Endothelial cell of umbilical vein (primary cell): ENCODE data around the gene SEMA3A. TPM values are rescaled to one million over a fixed set of nuclear protein-coding genes. Genes with fewer than 3 reads are reported as not detected.

Experiments used
- BruUV-seq: library from RNA; stranded (reverse); fragments of 400-500 nt; replicated peaks from 2 replicates; lab custom pipeline; 2021; lab: Mats Ljungman, UMichigan
- CTCF ChIA-PET: fragments of 300-600, 350-600 bp; sonication (Branson Sonifier 250); formaldehyde crosslinking; loops from one replicate; lab custom pipeline; 2021; ENCODE audit warnings: antibody characterized with exemption, inconsistent platforms; lab: Charles Lee
- POLR2A ChIA-PET: fragments of 300-600, 350-600 bp; sonication (Branson Sonifier 250); formaldehyde crosslinking; loops from one replicate; lab custom pipeline; 2021; ENCODE audit warnings: antibody characterized with exemption, inconsistent platforms; lab: Charles Lee
- DNase-seq: peaks from one replicate; pipeline ENCODE4 v3.0.0-alpha.2; 2011; ENCODE audit warnings: low read depth, low spot score
- FAIRE-seq: peaks from 2 replicates; lab custom pipeline; 2011; peaks lifted over from hg19 to GRCh38; lab: Jason Lieb, UNC
- H2AFZ ChIP-seq: 2 replicates; pipeline ENCODE4 v1.6.0; 2012; ENCODE audit warnings: low read depth, low read length, control low read depth, inconsistent platforms
- H3K27ac ChIP-seq: 2 replicates; pipeline ENCODE4 v1.5.1; 2011; ENCODE audit warnings: low read depth, mild to moderate bottlenecking, control low read depth, low read length, moderate library complexity; ENCODE audit not compliant: insufficient read depth
- H3K27me3 ChIP-seq, 2 experiments: 2 replicates each; pipeline versions ENCODE4 v1.6.0 to v1.6.1; 2011; ENCODE audit warnings: low read length in 2 of 2, mixed read lengths in 1 of 2; ENCODE audit not compliant: control insufficient read depth in 2 of 2, insufficient read depth in 2 of 2
- H3K36me3 ChIP-seq, 2 experiments: 2 replicates in 1 of 2; 3 replicates in 1 of 2; pipeline ENCODE4 v1.5.1; 2011; ENCODE audit warnings: low read length in 2 of 2, mild to moderate bottlenecking in 1 of 2, moderate library complexity in 1 of 2; ENCODE audit not compliant: control insufficient read depth in 2 of 2, insufficient read depth in 2 of 2; ENCODE audit errors: extremely low read depth in 1 of 2
- H3K4me1 ChIP-seq: 3 replicates; pipeline ENCODE4 v1.5.1; 2011; ENCODE audit warnings: mild to moderate bottlenecking, low read length; ENCODE audit not compliant: control insufficient read depth, insufficient read depth; ENCODE audit errors: extremely low read depth
- H3K4me2 ChIP-seq: 2 replicates; pipeline ENCODE4 v1.6.1; 2011; ENCODE audit warnings: low read length, control low read depth, mixed read lengths; ENCODE audit not compliant: insufficient read depth
- H3K4me3 ChIP-seq, 3 experiments: fragments of 200-600 bp in 1 of 3; sonication (generic), shearing (Covaris generic) in 1 of 3; replicated peaks in 1 of 3; 2 replicates each; pipeline ENCODE4 v1.5.1; 2011 to 2016; ENCODE audit warnings: control low read depth in 3 of 3, low read length in 3 of 3, mild to moderate bottlenecking in 2 of 3, inconsistent platforms in 1 of 3, low read depth in 1 of 3, moderate library complexity in 1 of 3; ENCODE audit not compliant: insufficient read depth in 1 of 3
- H3K79me2 ChIP-seq: 2 replicates; pipeline ENCODE4 v1.6.0; 2012; ENCODE audit warnings: low read length, inconsistent platforms; ENCODE audit not compliant: control insufficient read depth, insufficient read depth
- H3K9ac ChIP-seq: replicated peaks from 2 replicates; pipeline ENCODE3; 2011; ENCODE audit warnings: low read length, control low read depth; ENCODE audit not compliant: insufficient read depth; ENCODE audit errors: extremely low read depth
- H3K9me1 ChIP-seq: replicated peaks from 3 replicates; pipeline ENCODE4 v1.6.0; 2011; ENCODE audit warnings: mild to moderate bottlenecking, low read length; ENCODE audit not compliant: control insufficient read depth, insufficient read depth; ENCODE audit errors: extremely low read depth
- H3K9me3 ChIP-seq: replicated peaks from 2 replicates; pipeline ENCODE4 v1.5.1; 2012; ENCODE audit warnings: low read length, inconsistent platforms; ENCODE audit not compliant: control insufficient read depth, insufficient read depth
- H4K20me1 ChIP-seq: replicated peaks from 2 replicates; pipeline ENCODE3; 2011; ENCODE audit warnings: mild to moderate bottlenecking, low read length; ENCODE audit not compliant: control insufficient read depth, insufficient read depth; ENCODE audit errors: extremely low read depth
- CTCF ChIP-seq, 2 donors: IDR thresholded peaks; 1 replicate in 1 of 2; 2 replicates in 1 of 2; pipeline ENCODE4 v1.5.1; 2011; ENCODE audit warnings: low read length in 2 of 2, mild to moderate bottlenecking in 2 of 2, moderate library complexity in 2 of 2, control low read depth in 1 of 2, inconsistent platforms in 1 of 2, low read depth in 1 of 2; ENCODE audit not compliant: insufficient read depth in 1 of 2; ENCODE audit errors: extremely low read depth in 1 of 2
- EZH2 ChIP-seq: IDR thresholded peaks from 2 replicates; pipeline ENCODE4 v1.6.1; 2012; ENCODE audit warnings: borderline replicate concordance, low read depth, mild to moderate bottlenecking, moderate library complexity, low read length, inconsistent platforms; ENCODE audit not compliant: severe bottlenecking
- FOS ChIP-seq: IDR thresholded peaks from 2 replicates; pipeline ENCODE4 v1.6.1; 2011; ENCODE audit warnings: mild to moderate bottlenecking, low read length, moderate library complexity, borderline replicate concordance; ENCODE audit not compliant: insufficient read depth
- GATA2 ChIP-seq: IDR thresholded peaks from 2 replicates; pipeline ENCODE4 v1.7.0; 2011; ENCODE audit warnings: low read depth, mild to moderate bottlenecking, moderate library complexity, mixed read lengths, low read length; ENCODE audit not compliant: insufficient read length, insufficient read depth
- JUN ChIP-seq: IDR thresholded peaks from 2 replicates; pipeline ENCODE4 v1.6.1; 2011; ENCODE audit warnings: borderline replicate concordance, low read depth; ENCODE audit not compliant: insufficient read length, insufficient read depth
- MAX ChIP-seq: IDR thresholded peaks from 2 replicates; pipeline ENCODE4 v1.6.1; 2011; ENCODE audit not compliant: insufficient read depth, insufficient read length
- MYC ChIP-seq: IDR thresholded peaks from one replicate; pipeline ENCODE4 v1.6.1; 2011; ENCODE audit warnings: mild to moderate bottlenecking, low read depth, low read length
- POLR2A ChIP-seq: IDR thresholded peaks from 2 replicates; pipeline ENCODE4 v1.6.1; 2012; ENCODE audit warnings: low read depth, mild to moderate bottlenecking, control low read depth, low read length
- POLR2AphosphoS5 ChIP-seq: IDR thresholded peaks from 2 replicates; pipeline ENCODE4 v1.6.1; 2012; ENCODE audit warnings: low read depth, mild to moderate bottlenecking, control low read depth, low read length, moderate library complexity; ENCODE audit not compliant: insufficient read depth
- dilution Hi-C: fragments of 300-500 bp; cut with MboI; formaldehyde crosslinking; loops from one replicate; pipeline ENCODE4 v1.15.0; 2019; ENCODE audit warnings: low sequenced_read_pairs; ENCODE audit not compliant: extremely low pct_ligation_motif_present
- intact Hi-C: fragments of 100-400 bp; cut with micrococcal nuclease; formaldehyde crosslinking; loops from one replicate; pipeline ENCODE4 v1.10.0; 2022
- polyA plus RNA-seq, 4 experiments: library from polyadenylated mRNA; depleted of rRNA in 3 of 4; stranded (reverse) in 3 of 4; unstranded in 1 of 4; fragments of >200 nt; gene quantifications; 2 replicates each; pipeline versions ENCODE4 v1.2.1 to v1.2.3, GENCODE V29; 2011 to 2012; ENCODE audit warnings: missing spikeins in 1 of 4
- total RNA-seq: library from RNA; stranded (reverse); gene quantifications from 2 replicates; pipeline ENCODE4 v1.2.3, GENCODE V29; 2021

The SEMA3A gene
- total and polyA plus RNA-seq, 2 donors (not counting 3 experiments of a cell fraction or from before 2014, with no cell fraction given), result 0.68 to 1.2 TPM

- Histone ChIP-seq H3K9me3 (no peaks in the 10 kb centered on the region), H3K4me3 (no peak overlapping the region), H3K27ac (no peak overlapping the region), H3K27me3 (no peaks in the 10 kb centered on the region), H3K9me1 (no peaks in the 10 kb centered on the region), H2AFZ (no peak overlapping the region), H3K4me2 (no peak overlapping the region), H3K79me2 (no peaks in the 10 kb centered on the region), H4K20me1 (no peaks in the 10 kb centered on the region), H3K4me1 (peaks cover 7% of the 10 kb centered on the region), H3K36me3 (no peaks in the 10 kb centered on the region), H3K9ac (no peak overlapping the region)
- intact Hi-C loops (loop anchor here (10.0 kb wide), 1 partner anchor 444 kb away; no protein-coding TSS in a partner anchor), dilution Hi-C loops (no loop called here)
- DNase-seq, result no peak
- ChIA-PET POLR2A (no interaction called here), CTCF (no interaction called here)
- TF ChIP-seq JUN, result no peak
- no peak for TF ChIP-seq POLR2A
- no peak for TF ChIP-seq FOS
- no peak for TF ChIP-seq MYC
- TF ChIP-seq EZH2, result no peak
- no peak for TF ChIP-seq POLR2AphosphoS5
- FAIRE-seq, result no peak
- no TSS peak for BruUV-seq
Observed at GRCh38 chr7:84231157-84231556, 36.6 kb upstream of the SEMA3A start.

- intact Hi-C loops (loop anchor here (10.0 kb wide), 1 partner anchor 444 kb away; no protein-coding TSS in a partner anchor), dilution Hi-C loops (no loop called here)
- Histone ChIP-seq H3K4me1 (peaks cover under 1% of the 10 kb centered on the region), H3K79me2 (no peaks in the 10 kb centered on the region), H3K9ac (no peak overlapping the region), H3K27ac (no peak overlapping the region), H3K36me3 (no peaks in the 10 kb centered on the region), H3K27me3 (no peaks in the 10 kb centered on the region), H2AFZ (no peak overlapping the region), H3K9me1 (no peaks in the 10 kb centered on the region), H3K9me3 (no peaks in the 10 kb centered on the region), H4K20me1 (no peaks in the 10 kb centered on the region), H3K4me3 (no peak overlapping the region), H3K4me2 (no peak overlapping the region)
- BruUV-seq, result no TSS peak
- CTCF ChIA-PET, result no interaction called here
- no peak for DNase-seq
- no peak for FAIRE-seq
- POLR2A ChIA-PET, result no interaction called here
- TF ChIP-seq MYC (no peak), POLR2AphosphoS5 (no peak), POLR2A (no peak), GATA2 (no peak), CTCF (IDR thresholded peaks at IDR 0.05; ENCODE audit: extremely low read depth in 1 of 2, insufficient read depth in 1 of 2, low read depth in 1 of 2, low read length in 2 of 2) (no peak), JUN (no peak), FOS (no peak), EZH2 (no peak), MAX (no peak)
Observed at GRCh38 chr7:84230491-84230890, 35.9 kb upstream of the SEMA3A start.
